Mucosa of rectum (tissue), 2 donors: Measurements from ENCODE around the gene ICAM4.
"Not testable (repeated sequence)": the region's sequence is repeated elsewhere in the genome, so short reads cannot be mapped to it uniquely, and the experiment has no call there.

ENCODE experiments used
- H3K27ac ChIP-seq, 2 donors: one replicate each; pipeline ENCODE4 v1.7.0; 2013; ENCODE audit warnings: inconsistent platforms in 2 of 2, low read depth in 2 of 2, low read length in 2 of 2
- H3K27me3 ChIP-seq, 2 donors: one replicate each; pipeline ENCODE4 v1.7.0; 2013; ENCODE audit warnings: low read length in 2 of 2; ENCODE audit not compliant: control insufficient read depth in 2 of 2, insufficient read depth in 2 of 2
- H3K36me3 ChIP-seq, 2 donors: one replicate each; pipeline ENCODE4 v1.7.0; 2013; ENCODE audit warnings: low read length in 2 of 2; ENCODE audit not compliant: control insufficient read depth in 2 of 2, insufficient read depth in 2 of 2
- H3K4me1 ChIP-seq, 2 donors: one replicate each; pipeline ENCODE4 v1.7.0; 2013; ENCODE audit warnings: low read length in 2 of 2, mild to moderate bottlenecking in 1 of 2; ENCODE audit not compliant: control insufficient read depth in 2 of 2, insufficient read depth in 2 of 2
- H3K4me3 ChIP-seq, 2 donors: one replicate each; pipeline ENCODE4 v1.7.0; 2013; ENCODE audit warnings: low read length in 2 of 2
- H3K9ac ChIP-seq, 2 donors: one replicate each; pipeline ENCODE4 v1.7.0; 2013; ENCODE audit warnings: low read length in 2 of 2, low read depth in 1 of 2, mild to moderate bottlenecking in 1 of 2
- H3K9me3 ChIP-seq, 2 donors: one replicate each; pipeline ENCODE4 v1.7.0; 2013; ENCODE audit warnings: low read length in 2 of 2; ENCODE audit not compliant: control insufficient read depth in 2 of 2
- donor health status: healthy.
- donor health status: Normal muscosa, but diverticular disease.

Gene ICAM4

DNA sequence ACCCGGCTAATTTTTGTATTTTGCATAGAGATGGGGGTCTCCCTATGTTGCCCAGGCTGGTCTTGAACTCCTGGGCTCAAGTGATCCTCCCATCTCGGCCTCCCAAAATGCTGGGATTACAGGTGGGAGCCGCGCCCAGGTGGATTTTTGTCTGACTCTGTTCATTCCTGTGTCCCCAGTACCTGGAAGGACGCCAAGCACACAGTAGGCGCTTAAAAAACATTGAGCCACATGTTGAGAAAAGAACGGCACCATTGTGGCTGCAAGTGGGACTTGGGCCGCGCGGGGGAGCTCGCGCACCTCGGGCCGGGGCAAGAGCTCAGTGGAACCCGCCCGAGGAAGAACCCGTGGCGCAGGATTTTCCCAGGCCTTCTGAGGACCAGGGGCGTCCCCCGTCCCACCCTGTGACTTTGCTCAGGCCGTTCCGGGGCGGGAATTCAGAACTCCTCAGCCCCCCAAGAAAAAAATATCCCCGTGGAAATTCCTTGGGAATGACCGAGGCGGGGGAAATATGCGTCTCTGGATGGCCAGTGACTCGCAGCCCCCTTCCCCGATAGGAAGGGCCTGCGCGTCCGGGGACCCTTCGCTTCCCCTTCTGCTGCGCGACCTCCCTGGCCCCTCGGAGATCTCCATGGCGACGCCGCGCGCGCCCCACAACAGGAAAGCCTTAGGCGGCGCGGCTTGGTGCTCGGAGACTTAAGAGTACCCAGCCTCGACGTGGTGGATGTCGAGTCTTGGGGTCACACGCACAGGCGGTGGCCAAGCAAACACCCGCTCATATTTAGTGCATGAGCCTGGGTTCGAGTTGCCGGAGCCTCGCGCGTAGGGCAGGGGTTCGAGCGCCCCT lies 17.2 kb upstream of the ICAM4 start:
- Histone ChIP-seq H3K9me3 (no peaks in the 10 kb centered on the region), H3K27me3 (peaks cover 5 to 11% of the 10 kb centered on the region in 2 donors), H3K36me3 (peaks cover 0 to 1% of the 10 kb centered on the region in 2 donors), H3K4me3 (peak overlapping the region; percentile 56 to 73), H3K4me1 (peaks cover 14 to 21% of the 10 kb centered on the region in 2 donors), H3K27ac (peak overlapping the region; percentile 77 to 88), H3K9ac (peak overlapping the region; percentile 32 to 66)

DNA sequence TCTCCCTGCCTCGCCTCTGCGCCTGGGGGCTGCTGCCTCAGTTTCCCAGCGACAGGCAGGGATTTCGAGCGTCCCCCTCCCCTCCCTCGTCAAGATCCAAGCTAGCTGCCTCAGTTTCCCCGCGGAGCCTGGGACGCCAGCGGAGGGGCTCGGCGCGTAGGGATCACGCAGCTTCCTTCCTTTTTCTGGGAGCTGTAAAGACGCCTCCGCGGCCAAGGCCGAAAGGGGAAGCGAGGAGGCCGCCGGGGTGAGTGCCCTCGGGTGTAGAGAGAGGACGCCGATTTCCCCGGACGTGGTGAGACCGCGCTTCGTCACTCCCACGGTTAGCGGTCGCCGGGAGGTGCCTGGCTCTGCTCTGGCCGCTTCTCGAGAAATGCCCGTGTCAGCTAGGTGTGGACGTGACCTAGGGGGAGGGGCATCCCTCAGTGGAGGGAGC lies 16.6 kb upstream of the ICAM4 start:
- Histone ChIP-seq H3K27ac (peak overlapping the region; percentile 77 to 88), H3K27me3 (peaks cover 5 to 11% of the 10 kb centered on the region in 2 donors), H3K36me3 (peaks cover 0 to 7% of the 10 kb centered on the region in 2 donors), H3K4me3 (peak overlapping the region; percentile 56 to 73), H3K9ac (peak overlapping the region; percentile 66 to 70), H3K4me1 (peaks cover 14 to 24% of the 10 kb centered on the region in 2 donors), H3K9me3 (no peaks in the 10 kb centered on the region)

DNA sequence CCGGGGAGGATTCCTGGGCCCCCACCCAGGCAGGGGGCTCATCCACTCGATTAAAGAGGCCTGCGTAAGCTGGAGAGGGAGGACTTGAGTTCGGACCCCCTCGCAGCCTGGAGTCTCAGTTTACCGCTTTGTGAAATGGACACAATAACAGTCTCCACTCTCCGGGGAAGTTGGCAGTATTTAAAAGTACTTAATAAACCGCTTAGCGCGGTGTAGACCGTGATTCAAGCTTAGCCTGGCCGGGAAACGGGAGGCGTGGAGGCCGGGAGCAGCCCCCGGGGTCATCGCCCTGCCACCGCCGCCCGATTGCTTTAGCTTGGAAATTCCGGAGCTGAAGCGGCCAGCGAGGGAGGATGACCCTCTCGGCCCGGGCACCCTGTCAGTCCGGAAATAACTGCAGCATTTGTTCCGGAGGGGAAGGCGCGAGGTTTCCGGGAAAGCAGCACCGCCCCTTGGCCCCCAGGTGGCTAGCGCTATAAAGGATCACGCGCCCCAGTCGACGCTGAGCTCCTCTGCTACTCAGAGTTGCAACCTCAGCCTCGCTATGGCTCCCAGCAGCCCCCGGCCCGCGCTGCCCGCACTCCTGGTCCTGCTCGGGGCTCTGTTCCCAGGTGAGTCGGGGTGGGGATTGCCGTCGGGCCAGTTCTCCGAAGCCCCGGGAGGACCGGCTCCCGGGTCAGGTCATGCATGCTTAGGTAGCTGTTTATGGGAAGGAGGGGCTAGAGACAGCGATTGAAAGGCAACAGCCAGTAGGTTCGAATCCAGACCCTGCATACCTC lies 15.9 kb upstream of the ICAM4 start, which contains the start of gene ICAM1:
Gene ICAM1 (plus strand): TSS at position 505 of the 779 bp plus-strand sequence. CDS start 40 bp downstream, at position 545.
- no peaks in the 10 kb centered on the region for H3K9me3 ChIP-seq
- peak within 1 kb of the TSS; percentile 77 to 88 for H3K27ac ChIP-seq
- H3K9ac ChIP-seq, result peak within 1 kb of the TSS; percentile 66 to 70
- H3K4me3 ChIP-seq, result peak within 1 kb of the TSS; percentile 56 to 73
- peaks cover 5 to 11% of the 10 kb centered on the region in 2 donors for H3K27me3 ChIP-seq
- peaks cover 0 to 9% of the 10 kb centered on the region in 2 donors for H3K36me3 ChIP-seq
- H3K4me1 ChIP-seq, result peaks cover 14 to 26% of the 10 kb centered on the region in 2 donors

DNA sequence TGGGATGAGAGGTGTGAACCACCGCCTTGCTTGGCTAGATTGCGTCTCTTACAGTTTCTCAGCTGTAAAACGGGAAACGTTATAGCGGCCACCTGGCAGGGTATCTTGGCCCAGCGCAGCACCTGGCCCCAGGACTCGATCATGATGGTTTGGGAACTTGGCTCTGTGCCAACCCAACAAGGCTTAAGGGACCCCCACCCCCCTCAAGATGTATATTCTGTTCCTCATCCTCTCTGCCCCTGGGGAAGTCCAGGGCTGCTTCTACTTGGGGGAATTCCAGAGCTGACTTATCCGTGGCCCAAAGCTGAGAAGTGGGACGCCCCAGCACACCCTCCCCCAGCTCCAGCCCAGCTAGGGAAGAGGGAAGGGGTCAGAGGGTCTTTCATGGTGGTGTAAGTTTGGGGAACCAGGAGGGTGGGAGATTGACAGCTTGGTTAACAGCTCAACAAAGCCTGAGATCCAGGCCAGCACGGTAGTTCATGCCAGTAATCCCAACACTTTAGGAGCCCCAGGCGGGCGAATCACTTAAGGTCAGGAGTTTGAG lies 15.1 kb upstream of the ICAM4 start:
- Histone ChIP-seq H3K9me3 (no peaks in the 10 kb centered on the region), H3K27me3 (peaks cover 5 to 11% of the 10 kb centered on the region in 2 donors), H3K36me3 (peaks cover 0 to 9% of the 10 kb centered on the region in 2 donors), H3K27ac (peak overlapping the region; percentile 22 to 88), H3K4me1 (peaks cover 14 to 26% of the 10 kb centered on the region in 2 donors), H3K9ac (peak overlapping the region in 1 of 2 donors; percentile 63), H3K4me3 (peak overlapping the region; percentile 50 to 73)

DNA sequence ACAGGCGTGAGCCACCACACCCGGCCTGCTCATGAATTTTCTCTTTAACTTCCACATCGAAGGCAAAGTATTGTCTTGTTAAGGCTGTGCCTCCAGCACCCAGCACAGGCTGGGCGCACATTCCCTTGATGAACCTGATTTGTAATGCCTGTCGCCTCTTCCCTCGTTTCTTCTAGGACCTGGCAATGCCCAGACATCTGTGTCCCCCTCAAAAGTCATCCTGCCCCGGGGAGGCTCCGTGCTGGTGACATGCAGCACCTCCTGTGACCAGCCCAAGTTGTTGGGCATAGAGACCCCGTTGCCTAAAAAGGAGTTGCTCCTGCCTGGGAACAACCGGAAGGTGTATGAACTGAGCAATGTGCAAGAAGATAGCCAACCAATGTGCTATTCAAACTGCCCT lies 12.2 kb upstream of the ICAM4 start:
- H3K27ac ChIP-seq, result no peak overlapping the region
- no peak overlapping the region for H3K4me3 ChIP-seq
- H3K9me3 ChIP-seq, result no peaks in the 10 kb centered on the region
- peaks cover 13 to 23% of the 10 kb centered on the region in 2 donors for H3K4me1 ChIP-seq
- peaks cover 2 to 9% of the 10 kb centered on the region in 2 donors for H3K36me3 ChIP-seq
- peaks cover 5 to 11% of the 10 kb centered on the region in 2 donors for H3K27me3 ChIP-seq
- no peak overlapping the region for H3K9ac ChIP-seq

DNA sequence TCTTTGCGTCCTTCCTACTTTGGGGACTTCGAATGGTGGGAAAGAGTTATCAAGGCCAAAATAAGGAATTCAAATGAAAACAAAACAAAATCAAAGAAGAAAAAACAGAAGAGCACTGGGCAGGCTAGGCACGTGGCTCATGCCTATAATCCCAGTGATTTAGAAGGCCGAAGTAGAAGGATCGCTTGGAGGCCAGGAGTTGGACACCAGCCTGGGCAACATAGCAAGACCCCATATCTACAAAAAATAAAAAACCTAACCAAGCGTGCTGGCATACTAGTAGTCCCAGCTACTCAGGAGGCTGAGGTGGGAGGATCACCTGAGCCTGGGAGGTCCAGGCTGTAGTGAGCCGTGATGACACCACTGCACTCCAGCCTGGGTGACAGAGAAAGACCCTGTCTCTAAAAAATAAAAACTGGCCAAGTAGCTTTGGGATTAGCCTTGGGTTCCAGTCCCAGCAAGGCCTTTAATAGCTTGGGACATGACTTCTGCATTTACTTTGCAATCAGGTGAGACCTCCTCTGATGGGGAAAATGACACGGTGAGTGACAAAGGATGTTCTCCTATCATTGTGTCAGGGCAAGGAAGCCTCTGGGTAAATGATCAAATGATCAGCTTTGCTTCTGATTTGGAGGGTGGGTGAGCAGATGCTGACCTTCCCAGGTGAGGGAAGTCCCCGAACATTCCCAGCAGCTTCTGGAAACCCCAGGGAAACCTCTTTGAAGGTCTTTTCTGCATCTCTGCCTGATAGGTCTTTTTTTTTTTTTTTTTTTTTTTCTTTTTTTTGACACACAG lies 8.8 kb upstream of the ICAM4 start:
- Histone ChIP-seq H3K4me3 (no peak overlapping the region), H3K9me3 (no peaks in the 10 kb centered on the region), H3K4me1 (peaks cover 0 to 8% of the 10 kb centered on the region in 2 donors), H3K9ac (no peak overlapping the region), H3K27me3 (no peaks in the 10 kb centered on the region), H3K36me3 (peaks cover 2 to 9% of the 10 kb centered on the region in 2 donors), H3K27ac (no peak overlapping the region)

DNA sequence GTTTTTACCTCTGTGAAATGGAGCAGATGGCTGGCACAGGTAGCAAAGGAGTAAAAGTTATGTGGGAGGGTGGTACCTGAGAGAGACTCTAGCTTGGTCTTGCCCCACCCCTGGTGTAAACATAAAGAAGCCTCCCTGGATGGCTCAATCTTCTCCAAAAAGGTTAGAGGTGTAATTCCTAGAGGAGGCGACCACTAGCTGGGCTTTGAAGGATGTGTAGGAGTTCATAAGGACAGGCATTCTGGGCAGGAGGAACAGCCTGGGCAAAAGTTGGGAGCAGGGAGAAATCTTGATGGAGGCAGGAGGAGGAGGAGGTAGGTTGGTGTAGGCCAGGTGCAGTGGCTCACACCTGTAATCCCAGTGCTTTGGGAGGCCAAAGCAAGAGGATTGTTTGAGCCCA lies 7.8 kb upstream of the ICAM4 start:
- H3K27ac ChIP-seq, result no peak overlapping the region
- no peaks in the 10 kb centered on the region for H3K27me3 ChIP-seq
- peaks cover 2 to 9% of the 10 kb centered on the region in 2 donors for H3K36me3 ChIP-seq
- H3K9me3 ChIP-seq, result no peaks in the 10 kb centered on the region
- no peak overlapping the region for H3K4me3 ChIP-seq
- no peak overlapping the region for H3K9ac ChIP-seq
- peaks cover 0 to 8% of the 10 kb centered on the region in 2 donors for H3K4me1 ChIP-seq

DNA sequence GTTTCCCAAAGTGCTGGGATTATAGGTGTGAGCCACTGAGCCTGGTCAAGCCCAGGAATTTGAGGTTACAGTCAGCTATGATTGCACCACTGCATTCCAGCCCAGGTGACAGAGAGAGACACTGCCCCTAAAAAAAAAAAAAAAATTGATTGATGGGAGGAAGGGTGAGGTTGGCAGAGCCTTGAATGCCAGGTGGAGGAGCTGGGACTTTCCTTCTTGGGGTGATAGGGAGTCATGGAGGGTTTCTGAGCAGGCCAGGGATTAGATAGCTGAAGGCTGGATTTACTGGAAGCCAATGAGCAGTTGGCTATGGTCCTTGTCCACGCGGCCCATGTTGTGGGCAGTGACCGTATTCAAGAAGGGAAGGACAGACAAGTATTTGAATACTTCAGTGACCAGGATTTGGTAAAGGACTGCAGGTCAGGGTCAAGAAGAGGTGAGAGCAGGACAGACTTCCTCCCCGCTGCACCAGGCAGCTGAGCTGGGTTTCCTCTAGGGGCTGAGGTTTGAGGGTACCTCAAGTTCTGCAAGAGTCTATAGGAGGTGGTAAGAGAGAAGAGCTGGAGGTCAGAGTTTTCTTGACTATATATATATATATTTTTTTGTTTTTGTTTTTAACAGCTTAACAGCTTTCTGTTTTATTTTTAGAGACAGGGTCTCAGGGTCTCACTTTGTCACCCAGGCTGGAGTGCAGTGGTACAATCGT lies 6.9 kb upstream of the ICAM4 start:
- peaks cover 2 to 9% of the 10 kb centered on the region in 2 donors for H3K36me3 ChIP-seq
- H3K4me3 ChIP-seq, result no peak overlapping the region
- H3K27me3 ChIP-seq, result no peaks in the 10 kb centered on the region
- H3K9ac ChIP-seq, result no peak overlapping the region
- H3K27ac ChIP-seq, result no peak overlapping the region
- no peaks in the 10 kb centered on the region for H3K9me3 ChIP-seq
- H3K4me1 ChIP-seq, result peaks cover 0 to 3% of the 10 kb centered on the region in 2 donors

DNA sequence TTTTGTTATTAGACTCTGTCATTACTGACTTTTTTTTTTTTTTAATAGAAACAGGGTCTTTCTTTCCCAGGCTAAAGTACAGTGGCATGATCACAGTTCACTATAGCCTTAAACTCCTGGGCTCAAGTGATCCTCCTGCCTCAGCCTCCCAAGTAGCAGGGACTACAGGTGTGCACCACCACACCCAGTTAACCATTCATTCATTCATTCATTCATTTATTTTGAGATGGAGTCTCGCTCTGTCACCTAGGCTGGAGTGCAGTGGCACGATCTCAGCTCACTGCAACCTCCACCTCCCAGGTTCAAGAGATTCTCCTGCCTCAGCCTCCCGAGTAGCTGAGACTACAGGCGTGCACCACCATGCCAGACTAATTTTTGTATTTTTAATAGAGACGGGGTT lies 4.7 kb upstream of the ICAM4 start:
- not testable (repeated sequence) for H3K27me3 ChIP-seq, H3K27ac ChIP-seq, H3K4me3 ChIP-seq, H3K9me3 ChIP-seq, H3K9ac ChIP-seq, H3K4me1 ChIP-seq
- H3K36me3 ChIP-seq, result peaks cover 2 to 16% of the 10 kb centered on the region in 2 donors
